HEK293 (cell line): ENCODE results near the gene RIPOR1.

Experiments
- EGR2 ChIP-seq: fragments of 450-650 bp; formaldehyde crosslinking; IDR thresholded peaks from 2 replicates; pipeline ENCODE4 v1.5.1; 2016; ENCODE audit warnings: low read depth, missing biosample characterization, missing genetic modification characterization
- FEZF1 ChIP-seq: fragments of 450-650 bp; formaldehyde crosslinking; IDR thresholded peaks from 2 replicates; pipeline ENCODE4 v1.5.1; 2016; ENCODE audit warnings: missing biosample characterization, missing genetic modification characterization
- INSM2 ChIP-seq: fragments of 450-650 bp; formaldehyde crosslinking; IDR thresholded peaks from 2 replicates; pipeline ENCODE4 v1.5.1; 2016; ENCODE audit warnings: missing biosample characterization, missing genetic modification characterization
- KLF16 ChIP-seq: fragments of 450-650 bp; formaldehyde crosslinking; IDR thresholded peaks from 2 replicates; pipeline ENCODE4 v1.5.1; 2017; ENCODE audit warnings: missing biosample characterization, missing genetic modification characterization
- REST ChIP-seq: fragments of 450-650 bp; formaldehyde crosslinking; IDR thresholded peaks from 2 replicates; pipeline ENCODE4 v1.5.1; 2016; ENCODE audit warnings: missing biosample characterization, missing genetic modification characterization
- SCRT1 ChIP-seq: fragments of 450-650 bp; formaldehyde crosslinking; IDR thresholded peaks from 2 replicates; pipeline ENCODE4 v1.5.1; 2016; ENCODE audit warnings: missing biosample characterization, missing genetic modification characterization, borderline replicate concordance
- YY2 ChIP-seq: fragments of 450-650 bp; formaldehyde crosslinking; IDR thresholded peaks from 2 replicates; pipeline ENCODE4 v1.5.1; 2016; ENCODE audit warnings: missing biosample characterization, missing genetic modification characterization
- ZBTB20 ChIP-seq: fragments of 450-650 bp; formaldehyde crosslinking; IDR thresholded peaks from 2 replicates; pipeline ENCODE4 v1.5.1; 2016; ENCODE audit warnings: missing biosample characterization, missing genetic modification characterization
- ZNF16 ChIP-seq: fragments of 450-650 bp; formaldehyde crosslinking; IDR thresholded peaks from 2 replicates; pipeline ENCODE4 v1.5.1; 2016; ENCODE audit warnings: low read depth, missing biosample characterization, missing genetic modification characterization
- ZNF175 ChIP-seq: fragments of 450-650 bp; formaldehyde crosslinking; IDR thresholded peaks from 2 replicates; pipeline ENCODE4 v1.5.1; 2016; ENCODE audit warnings: missing biosample characterization, missing genetic modification characterization
- ZNF202 ChIP-seq: fragments of 450-650 bp; formaldehyde crosslinking; IDR thresholded peaks from 2 replicates; pipeline ENCODE4 v1.5.1; 2016; ENCODE audit warnings: missing biosample characterization, missing genetic modification characterization, borderline replicate concordance
- ZNF23 ChIP-seq: fragments of 450-650 bp; formaldehyde crosslinking; IDR thresholded peaks from 2 replicates; pipeline ENCODE4 v1.5.1; 2016; ENCODE audit warnings: missing biosample characterization, missing genetic modification characterization, borderline replicate concordance
- ZNF354C ChIP-seq: fragments of 450-650 bp; formaldehyde crosslinking; IDR thresholded peaks from 2 replicates; pipeline ENCODE4 v1.5.1; 2016; ENCODE audit warnings: missing biosample characterization, missing genetic modification characterization, low read depth, borderline replicate concordance
- ZNF416 ChIP-seq: fragments of 450-650 bp; formaldehyde crosslinking; IDR thresholded peaks from 2 replicates; pipeline ENCODE4 v1.5.1; 2016; ENCODE audit warnings: missing biosample characterization, missing genetic modification characterization
- ZNF433 ChIP-seq: fragments of 450-650 bp; formaldehyde crosslinking; IDR thresholded peaks from 2 replicates; pipeline ENCODE4 v1.5.1; 2016; ENCODE audit warnings: missing biosample characterization, missing genetic modification characterization, low read depth
- ZNF580 ChIP-seq: fragments of 450-650 bp; formaldehyde crosslinking; IDR thresholded peaks from 2 replicates; pipeline ENCODE4 v1.5.1; 2016; ENCODE audit warnings: missing biosample characterization, missing genetic modification characterization
- ZNF585B ChIP-seq: fragments of 450-650 bp; formaldehyde crosslinking; IDR thresholded peaks from 2 replicates; pipeline ENCODE4 v1.5.1; 2016; ENCODE audit warnings: missing biosample characterization, missing genetic modification characterization
- ZNF777 ChIP-seq: fragments of 450-650 bp; formaldehyde crosslinking; IDR thresholded peaks from 2 replicates; pipeline ENCODE4 v1.5.1; 2017; ENCODE audit warnings: missing biosample characterization, missing genetic modification characterization, borderline replicate concordance
- ZNF785 ChIP-seq: fragments of 450-650 bp; formaldehyde crosslinking; IDR thresholded peaks from 2 replicates; pipeline ENCODE4 v1.5.1; 2016; ENCODE audit warnings: missing biosample characterization, missing genetic modification characterization
- ZSCAN16 ChIP-seq: fragments of 450-650 bp; formaldehyde crosslinking; IDR thresholded peaks from 2 replicates; pipeline ENCODE4 v1.5.1; 2016; ENCODE audit warnings: missing biosample characterization, missing genetic modification characterization
- TF ChIP-seq, protein P1 (sequence below): fragments of 450-650 bp; formaldehyde crosslinking; IDR thresholded peaks from 2 replicates; pipeline ENCODE4 v1.5.1; 2016; ENCODE audit warnings: missing biosample characterization, missing genetic modification characterization
- TF ChIP-seq, protein P2 (sequence below): fragments of 450-650 bp; formaldehyde crosslinking; IDR thresholded peaks from 2 replicates; pipeline ENCODE4 v1.5.1; 2016; ENCODE audit warnings: missing biosample characterization, missing genetic modification characterization, borderline replicate concordance
- TF ChIP-seq, protein P3 (sequence below): fragments of 450-650 bp; formaldehyde crosslinking; IDR thresholded peaks from 2 replicates; pipeline ENCODE4 v1.5.1; 2016; ENCODE audit warnings: missing biosample characterization, missing genetic modification characterization, borderline replicate concordance

Gene RIPOR1

DNA sequence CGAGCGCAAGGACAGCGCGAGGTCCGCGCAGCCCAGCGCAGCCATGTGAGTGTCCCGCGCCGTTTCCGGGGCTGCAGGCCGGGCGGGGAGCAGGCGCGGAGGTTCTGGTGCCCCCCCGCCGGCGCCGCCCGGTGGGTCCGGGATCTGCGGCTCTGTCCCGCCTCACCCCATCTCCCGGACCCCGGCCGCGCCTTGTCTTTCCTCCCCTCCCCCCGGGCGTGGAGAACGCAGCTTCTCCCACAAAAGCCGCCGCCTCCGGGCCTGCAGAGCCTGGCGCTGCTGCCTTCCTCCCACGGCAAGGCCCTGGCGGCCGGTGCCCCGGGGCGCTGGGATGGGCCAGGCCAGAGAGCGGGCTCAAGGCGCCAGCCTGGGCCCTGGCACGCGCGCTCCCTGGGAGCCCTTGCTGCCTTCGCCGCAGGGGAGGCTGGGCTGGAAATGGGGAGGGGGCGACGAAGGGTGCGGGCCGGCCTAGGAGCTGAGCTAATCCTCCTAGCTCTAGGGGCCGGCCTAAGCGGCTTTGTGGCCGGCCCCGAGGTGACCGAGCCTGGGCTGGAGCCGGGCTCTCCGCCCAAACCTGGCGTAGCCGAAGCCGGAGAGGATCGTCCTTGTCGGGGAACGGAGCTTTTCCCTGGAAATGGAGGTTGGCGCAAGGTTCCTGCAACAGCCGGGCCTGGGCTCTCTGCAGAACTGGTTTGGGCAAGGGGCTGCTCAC lies 397 bp downstream of the RIPOR1 start (continued):
- TF ChIP-seq, protein P1, sequence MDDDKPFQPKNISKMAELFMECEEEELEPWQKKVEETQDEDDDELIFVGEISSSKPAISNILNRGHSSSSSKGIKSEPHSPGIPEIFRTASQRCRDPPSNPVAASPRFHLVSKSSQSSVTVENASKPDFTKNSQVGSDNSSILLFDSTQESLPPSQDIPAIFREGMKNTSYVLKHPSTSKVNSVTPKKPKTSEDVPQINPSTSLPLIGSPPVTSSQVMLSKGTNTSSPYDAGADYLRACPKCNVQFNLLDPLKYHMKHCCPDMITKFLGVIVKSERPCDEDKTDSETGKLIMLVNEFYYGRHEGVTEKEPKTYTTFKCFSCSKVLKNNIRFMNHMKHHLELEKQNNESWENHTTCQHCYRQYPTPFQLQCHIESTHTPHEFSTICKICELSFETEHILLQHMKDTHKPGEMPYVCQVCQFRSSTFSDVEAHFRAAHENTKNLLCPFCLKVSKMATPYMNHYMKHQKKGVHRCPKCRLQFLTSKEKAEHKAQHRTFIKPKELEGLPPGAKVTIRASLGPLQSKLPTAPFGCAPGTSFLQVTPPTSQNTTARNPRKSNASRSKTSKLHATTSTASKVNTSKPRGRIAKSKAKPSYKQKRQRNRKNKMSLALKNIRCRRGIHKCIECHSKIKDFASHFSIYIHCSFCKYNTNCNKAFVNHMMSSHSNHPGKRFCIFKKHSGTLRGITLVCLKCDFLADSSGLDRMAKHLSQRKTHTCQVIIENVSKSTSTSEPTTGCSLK (tag by site-specific recombination) = no peak
- TF ChIP-seq ZNF777 (tag by site-specific recombination) (no peak), ZNF580 (tag by site-specific recombination) (no peak), FEZF1 (tag by site-specific recombination) (peak; percentile 5; the same call in 1 of the 2 replicates), ZNF585B (tag by site-specific recombination) (no peak), YY2 (no peak), ZBTB20 (tag by site-specific recombination) (peak; percentile 57), ZNF23 (no peak), EGR2 (peak; percentile 35), ZSCAN16 (tag by site-specific recombination) (no peak), ZNF175 (tag by site-specific recombination) (no peak), ZNF354C (tag by site-specific recombination) (no peak), ZNF416 (tag by site-specific recombination) (no peak), INSM2 (tag by site-specific recombination) (no peak), REST (tag by site-specific recombination) (no peak), KLF16 (tag by site-specific recombination) (no peak), ZNF202 (tag by site-specific recombination) (no peak), SCRT1 (tag by site-specific recombination) (no peak), ZNF433 (tag by site-specific recombination) (no peak), ZNF16 (no peak), ZNF785 (no peak)
- TF ChIP-seq, protein P2, sequence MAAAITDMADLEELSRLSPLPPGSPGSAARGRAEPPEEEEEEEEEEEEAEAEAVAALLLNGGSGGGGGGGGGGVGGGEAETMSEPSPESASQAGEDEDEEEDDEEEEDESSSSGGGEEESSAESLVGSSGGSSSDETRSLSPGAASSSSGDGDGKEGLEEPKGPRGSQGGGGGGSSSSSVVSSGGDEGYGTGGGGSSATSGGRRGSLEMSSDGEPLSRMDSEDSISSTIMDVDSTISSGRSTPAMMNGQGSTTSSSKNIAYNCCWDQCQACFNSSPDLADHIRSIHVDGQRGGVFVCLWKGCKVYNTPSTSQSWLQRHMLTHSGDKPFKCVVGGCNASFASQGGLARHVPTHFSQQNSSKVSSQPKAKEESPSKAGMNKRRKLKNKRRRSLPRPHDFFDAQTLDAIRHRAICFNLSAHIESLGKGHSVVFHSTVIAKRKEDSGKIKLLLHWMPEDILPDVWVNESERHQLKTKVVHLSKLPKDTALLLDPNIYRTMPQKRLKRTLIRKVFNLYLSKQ (tag by site-specific recombination) = no peak
- TF ChIP-seq, protein P3, sequence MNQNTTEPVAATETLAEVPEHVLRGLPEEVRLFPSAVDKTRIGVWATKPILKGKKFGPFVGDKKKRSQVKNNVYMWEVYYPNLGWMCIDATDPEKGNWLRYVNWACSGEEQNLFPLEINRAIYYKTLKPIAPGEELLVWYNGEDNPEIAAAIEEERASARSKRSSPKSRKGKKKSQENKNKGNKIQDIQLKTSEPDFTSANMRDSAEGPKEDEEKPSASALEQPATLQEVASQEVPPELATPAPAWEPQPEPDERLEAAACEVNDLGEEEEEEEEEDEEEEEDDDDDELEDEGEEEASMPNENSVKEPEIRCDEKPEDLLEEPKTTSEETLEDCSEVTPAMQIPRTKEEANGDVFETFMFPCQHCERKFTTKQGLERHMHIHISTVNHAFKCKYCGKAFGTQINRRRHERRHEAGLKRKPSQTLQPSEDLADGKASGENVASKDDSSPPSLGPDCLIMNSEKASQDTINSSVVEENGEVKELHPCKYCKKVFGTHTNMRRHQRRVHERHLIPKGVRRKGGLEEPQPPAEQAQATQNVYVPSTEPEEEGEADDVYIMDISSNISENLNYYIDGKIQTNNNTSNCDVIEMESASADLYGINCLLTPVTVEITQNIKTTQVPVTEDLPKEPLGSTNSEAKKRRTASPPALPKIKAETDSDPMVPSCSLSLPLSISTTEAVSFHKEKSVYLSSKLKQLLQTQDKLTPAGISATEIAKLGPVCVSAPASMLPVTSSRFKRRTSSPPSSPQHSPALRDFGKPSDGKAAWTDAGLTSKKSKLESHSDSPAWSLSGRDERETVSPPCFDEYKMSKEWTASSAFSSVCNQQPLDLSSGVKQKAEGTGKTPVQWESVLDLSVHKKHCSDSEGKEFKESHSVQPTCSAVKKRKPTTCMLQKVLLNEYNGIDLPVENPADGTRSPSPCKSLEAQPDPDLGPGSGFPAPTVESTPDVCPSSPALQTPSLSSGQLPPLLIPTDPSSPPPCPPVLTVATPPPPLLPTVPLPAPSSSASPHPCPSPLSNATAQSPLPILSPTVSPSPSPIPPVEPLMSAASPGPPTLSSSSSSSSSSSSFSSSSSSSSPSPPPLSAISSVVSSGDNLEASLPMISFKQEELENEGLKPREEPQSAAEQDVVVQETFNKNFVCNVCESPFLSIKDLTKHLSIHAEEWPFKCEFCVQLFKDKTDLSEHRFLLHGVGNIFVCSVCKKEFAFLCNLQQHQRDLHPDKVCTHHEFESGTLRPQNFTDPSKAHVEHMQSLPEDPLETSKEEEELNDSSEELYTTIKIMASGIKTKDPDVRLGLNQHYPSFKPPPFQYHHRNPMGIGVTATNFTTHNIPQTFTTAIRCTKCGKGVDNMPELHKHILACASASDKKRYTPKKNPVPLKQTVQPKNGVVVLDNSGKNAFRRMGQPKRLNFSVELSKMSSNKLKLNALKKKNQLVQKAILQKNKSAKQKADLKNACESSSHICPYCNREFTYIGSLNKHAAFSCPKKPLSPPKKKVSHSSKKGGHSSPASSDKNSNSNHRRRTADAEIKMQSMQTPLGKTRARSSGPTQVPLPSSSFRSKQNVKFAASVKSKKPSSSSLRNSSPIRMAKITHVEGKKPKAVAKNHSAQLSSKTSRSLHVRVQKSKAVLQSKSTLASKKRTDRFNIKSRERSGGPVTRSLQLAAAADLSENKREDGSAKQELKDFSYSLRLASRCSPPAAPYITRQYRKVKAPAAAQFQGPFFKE (tag by site-specific recombination) = no peak; the same call in 1 of the 2 replicates
